HCT116 (cell line): Measurements from ENCODE around the gene BATF3. TPM values are rescaled to one million over a fixed set of nuclear protein-coding genes. Genes with fewer than 3 reads are reported as not detected.

Experiments
- ATAC-seq: fragments of 200-7000 bp; cut with Tn5 transposase; 2 replicates; pipeline ENCODE4 v1.9.1; 2020; ENCODE audit warnings: mild to moderate bottlenecking, moderate library complexity
- BruUV-seq: library from RNA; stranded (reverse); fragments of 400-500 nt; replicated peaks from 2 replicates; lab custom pipeline; 2021; lab: Mats Ljungman, UMichigan
- CTCF ChIA-PET: fragments of 300-600 bp; sonication (Branson Sonifier 250); formaldehyde crosslinking; loops from one replicate; lab custom pipeline; 2021; ENCODE audit warnings: antibody characterized with exemption; lab: Charles Lee
- POLR2A ChIA-PET: fragments of 300-600, 350-600 bp; sonication (Branson Sonifier 250); formaldehyde crosslinking; loops from one replicate; lab custom pipeline; 2021; ENCODE audit warnings: antibody characterized with exemption; lab: Charles Lee
- RAD21 ChIA-PET, 2 experiments: fragments of 300-600 bp; sonication (Branson Sonifier 250); formaldehyde crosslinking; loops; one replicate each; lab custom pipeline; 2023; ENCODE audit warnings: low total read pairs in 2 of 2; ENCODE audit not compliant: uncharacterized antibody in 2 of 2, unreplicated experiment in 2 of 2, low non-redundant PET in 1 of 2; lab: Charles Lee
- DNase-seq: peaks from one replicate; pipeline ENCODE4 v3.0.0-alpha.2; 2010; ENCODE audit warnings: low read depth, low spot score
- H2AFZ ChIP-seq: fragments of 200-600 bp; shearing (Covaris generic), sonication (generic); 2 replicates; pipeline ENCODE4 v1.6.1; 2017; ENCODE audit warnings: low read depth, mixed run types, mixed read lengths, antibody characterized with exemption, low read length; ENCODE audit not compliant: poor library complexity, severe bottlenecking
- H3K27ac ChIP-seq: 2 replicates; pipeline ENCODE4 v1.5.1; 2012; ENCODE audit warnings: low read depth, low read length
- H3K27me3 ChIP-seq: fragments of 200-600 bp; sonication (generic); 2 replicates; pipeline ENCODE4 v1.6.1; 2016; ENCODE audit warnings: mixed run types, low read length, mixed read lengths; ENCODE audit not compliant: insufficient read depth
- H3K36me3 ChIP-seq, 2 experiments: fragments of 200-500 bp in 1 of 2; fragments of 200-600 bp in 1 of 2; sonication (Bioruptor generic) in 1 of 2; sonication (generic) in 1 of 2; 2 replicates each; pipeline versions ENCODE4 v1.5.1 to v1.6.1; 2014 to 2016; ENCODE audit warnings: low read length in 2 of 2, inconsistent platforms in 1 of 2, mixed read lengths in 1 of 2, mixed run types in 1 of 2; ENCODE audit not compliant: insufficient read depth in 2 of 2, control insufficient read depth in 1 of 2
- H3K4me1 ChIP-seq, 2 experiments: fragments of 200-600 bp in 1 of 2; sonication (generic) in 1 of 2; 2 replicates each; pipeline versions ENCODE4 v1.5.1 to v1.6.1; 2012 to 2017; ENCODE audit warnings: low read length in 2 of 2, inconsistent platforms in 1 of 2, mild to moderate bottlenecking in 1 of 2, mixed read lengths in 1 of 2, mixed run types in 1 of 2, moderate library complexity in 1 of 2; ENCODE audit not compliant: insufficient read depth in 2 of 2, control insufficient read depth in 1 of 2
- H3K4me2 ChIP-seq: fragments of 200-600 bp; sonication (generic); 2 replicates; pipeline ENCODE4 v1.6.1; 2017; ENCODE audit warnings: mixed run types, low read length, mixed read lengths
- H3K4me3 ChIP-seq, 2 experiments: fragments of 200-600 bp in 1 of 2; sonication (generic) in 1 of 2; replicated peaks in 1 of 2; 2 replicates each; pipeline ENCODE4 v1.5.1; 2011 to 2016; ENCODE audit warnings: low read length in 2 of 2, control low read depth in 1 of 2, low read depth in 1 of 2, mild to moderate bottlenecking in 1 of 2, mixed read lengths in 1 of 2, mixed run types in 1 of 2
- H3K79me2 ChIP-seq: fragments of 200-600 bp; sonication (generic); 2 replicates; pipeline ENCODE4 v1.6.1; 2017; ENCODE audit warnings: mild to moderate bottlenecking, mixed run types, low read length, moderate library complexity, mixed read lengths; ENCODE audit not compliant: insufficient read depth
- H3K9ac ChIP-seq: fragments of 200-600 bp; sonication (generic); 2 replicates; pipeline ENCODE4 v1.6.1; 2016; ENCODE audit warnings: low read length, mixed read lengths
- H3K9me2 ChIP-seq: fragments of 200-600 bp; sonication (generic), shearing (Covaris generic); 2 replicates; pipeline ENCODE4 v1.6.1; 2017; ENCODE audit warnings: mixed run types, mild to moderate bottlenecking, moderate library complexity; ENCODE audit not compliant: insufficient read depth
- H3K9me3 ChIP-seq, 2 experiments: fragments of 200-500 bp in 1 of 2; fragments of 200-600 bp in 1 of 2; sonication (Bioruptor generic) in 1 of 2; sonication (generic) in 1 of 2; 2 replicates each; pipeline ENCODE4 v1.6.1; 2014 to 2017; ENCODE audit warnings: low read length in 2 of 2, mixed read lengths in 2 of 2, inconsistent platforms in 1 of 2, low read depth in 1 of 2, mild to moderate bottlenecking in 1 of 2, mixed run types in 1 of 2, moderate library complexity in 1 of 2; ENCODE audit not compliant: control insufficient read depth in 1 of 2, insufficient read depth in 1 of 2
- H4K20me1 ChIP-seq: fragments of 200-600 bp; sonication (generic), shearing (Covaris generic); 2 replicates; pipeline ENCODE4 v1.6.1; 2017; ENCODE audit warnings: mixed run types, mild to moderate bottlenecking, moderate library complexity; ENCODE audit not compliant: insufficient read depth
- CBX3 ChIP-seq: IDR thresholded peaks from 2 replicates; pipeline ENCODE4 v1.6.1; 2012; ENCODE audit warnings: low read depth
- CEBPB ChIP-seq: IDR thresholded peaks from 2 replicates; pipeline ENCODE4 v1.6.1; 2012; ENCODE audit warnings: low read depth
- CTCF ChIP-seq, 3 experiments: fragments of 200-600 bp in 1 of 3; sonication (generic) in 1 of 3; IDR thresholded peaks in 2 of 3; conservative IDR thresholded peaks in 1 of 3; 2 replicates each; pipeline ENCODE4 v1.5.1; 2012 to 2017; ENCODE audit warnings: low read depth in 2 of 3, low read length in 2 of 3, antibody characterized with exemption in 1 of 3, borderline replicate concordance in 1 of 3, control low read depth in 1 of 3, mild to moderate bottlenecking in 1 of 3, mixed read lengths in 1 of 3, mixed run types in 1 of 3, moderate library complexity in 1 of 3; ENCODE audit not compliant: insufficient read depth in 1 of 3
- EGR1 ChIP-seq: IDR thresholded peaks from 2 replicates; pipeline ENCODE4 v1.6.1; 2012; ENCODE audit warnings: low read depth
- EZH2 ChIP-seq: fragments of 200-600 bp; sonication (generic); IDR thresholded peaks from 2 replicates; pipeline ENCODE4 v1.6.1; 2017; ENCODE audit warnings: antibody characterized with exemption, mixed run types
- EZH2phosphoT487 ChIP-seq: fragments of 200-600 bp; IDR thresholded peaks from 2 replicates; pipeline ENCODE4 v1.6.1; 2018; ENCODE audit warnings: antibody characterized with exemption, borderline replicate concordance
- FOSL1 ChIP-seq: IDR thresholded peaks from 2 replicates; pipeline ENCODE4 v1.6.1; 2012; ENCODE audit warnings: low read depth
- POLR2A ChIP-seq: IDR thresholded peaks from 2 replicates; pipeline ENCODE4 v1.7.0; 2011; ENCODE audit warnings: borderline replicate concordance; ENCODE audit not compliant: insufficient read depth, insufficient read length; ENCODE audit errors: extremely low read depth
- POLR2AphosphoS5 ChIP-seq: IDR thresholded peaks from 2 replicates; pipeline ENCODE4 v1.6.1; 2011; ENCODE audit warnings: mild to moderate bottlenecking, low read depth, low read length, moderate library complexity
- RAD21 ChIP-seq: IDR thresholded peaks from 2 replicates; pipeline ENCODE4 v1.6.1; 2012; ENCODE audit warnings: low read depth, mild to moderate bottlenecking
- REST ChIP-seq: IDR thresholded peaks from 2 replicates; pipeline ENCODE4 v1.6.1; 2012; ENCODE audit warnings: low read depth
- SIN3A ChIP-seq: IDR thresholded peaks from 2 replicates; pipeline ENCODE4 v1.6.1; 2012; ENCODE audit warnings: low read depth
- SP1 ChIP-seq: IDR thresholded peaks from 2 replicates; pipeline ENCODE4 v1.6.1; 2012; ENCODE audit warnings: low read depth
- SRF ChIP-seq: IDR thresholded peaks from 2 replicates; pipeline ENCODE4 v1.6.1; 2012; ENCODE audit warnings: low read depth
- TCF7L2 ChIP-seq: IDR thresholded peaks from 2 replicates; pipeline ENCODE4 v1.7.0; 2011; ENCODE audit warnings: borderline replicate concordance, inconsistent platforms; ENCODE audit not compliant: insufficient read depth, insufficient read length; ENCODE audit errors: extremely low read depth
- YY1 ChIP-seq: IDR thresholded peaks from 2 replicates; pipeline ENCODE4 v1.6.1; 2011; ENCODE audit warnings: low read length, low read depth, moderate library complexity, mild to moderate bottlenecking; ENCODE audit not compliant: insufficient replicate concordance; ENCODE audit errors: extremely low read depth
- ZFX ChIP-seq: fragments of 450-650 bp; IDR thresholded peaks from 2 replicates; pipeline ENCODE4 v1.6.1; 2017
- ZNF274 ChIP-seq: fragments of 200-500 bp; sonication (Bioruptor generic); IDR thresholded peaks from 2 replicates; pipeline ENCODE4 v1.6.1; 2014; ENCODE audit warnings: mild to moderate bottlenecking, low read depth, low read length, inconsistent platforms
- intact Hi-C: fragments of 100-400 bp; cut with micrococcal nuclease; formaldehyde crosslinking; loops from 2 replicates; pipeline ENCODE4 v1.10.0; 2022
- total RNA-seq: library from RNA; stranded (reverse); gene quantifications from one replicate; pipeline ENCODE4 v1.2.1, GENCODE V29; 2021; ENCODE audit not compliant: unreplicated experiment
- TF ChIP-seq, protein P1 (sequence below): IDR thresholded peaks from 2 replicates; pipeline ENCODE4 v1.6.1; 2011; ENCODE audit warnings: mild to moderate bottlenecking, low read length, moderate library complexity; ENCODE audit not compliant: insufficient replicate concordance; ENCODE audit errors: extremely low read depth
- TF ChIP-seq, protein P2 (sequence below): IDR thresholded peaks from 2 replicates; pipeline ENCODE4 v1.6.1; 2012

The BATF3 gene
- total RNA-seq, 1 experiment from 2014 or later: 4.8 TPM

- Histone ChIP-seq H3K9me3 (no peaks in the 10 kb centered on the region), H3K27me3 (no peaks in the 10 kb centered on the region), H2AFZ (no peak overlapping the region), H3K27ac (no peak overlapping the region), H3K36me3 (no peaks in the 10 kb centered on the region), H3K9ac (no peak overlapping the region), H3K79me2 (no peaks in the 10 kb centered on the region), H3K4me1 (no peaks in the 10 kb centered on the region), H3K4me2 (no peak overlapping the region), H4K20me1 (no peaks in the 10 kb centered on the region), H3K4me3 (no peak overlapping the region), H3K9me2 (no peaks in the 10 kb centered on the region)
- no peak for ATAC-seq
- POLR2A ChIA-PET: no interaction called here
- TF ChIP-seq EGR1: no peak
- no peak for TF ChIP-seq TCF7L2
- TF ChIP-seq YY1: no peak
- no peak for TF ChIP-seq REST
- TF ChIP-seq, protein P1, sequence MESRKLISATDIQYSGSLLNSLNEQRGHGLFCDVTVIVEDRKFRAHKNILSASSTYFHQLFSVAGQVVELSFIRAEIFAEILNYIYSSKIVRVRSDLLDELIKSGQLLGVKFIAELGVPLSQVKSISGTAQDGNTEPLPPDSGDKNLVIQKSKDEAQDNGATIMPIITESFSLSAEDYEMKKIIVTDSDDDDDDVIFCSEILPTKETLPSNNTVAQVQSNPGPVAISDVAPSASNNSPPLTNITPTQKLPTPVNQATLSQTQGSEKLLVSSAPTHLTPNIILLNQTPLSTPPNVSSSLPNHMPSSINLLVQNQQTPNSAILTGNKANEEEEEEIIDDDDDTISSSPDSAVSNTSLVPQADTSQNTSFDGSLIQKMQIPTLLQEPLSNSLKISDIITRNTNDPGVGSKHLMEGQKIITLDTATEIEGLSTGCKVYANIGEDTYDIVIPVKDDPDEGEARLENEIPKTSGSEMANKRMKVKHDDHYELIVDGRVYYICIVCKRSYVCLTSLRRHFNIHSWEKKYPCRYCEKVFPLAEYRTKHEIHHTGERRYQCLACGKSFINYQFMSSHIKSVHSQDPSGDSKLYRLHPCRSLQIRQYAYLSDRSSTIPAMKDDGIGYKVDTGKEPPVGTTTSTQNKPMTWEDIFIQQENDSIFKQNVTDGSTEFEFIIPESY: no peak
- no peak for TF ChIP-seq EZH2phosphoT487
- no peak for TF ChIP-seq ZNF274
- TF ChIP-seq CTCF (IDR thresholded peaks at IDR 0.05 in 2 of 3, conservative IDR thresholded peaks at IDR 0.05 in 1 of 3; ENCODE audit: borderline replicate concordance in 1 of 3, insufficient read depth in 1 of 3, low read depth in 2 of 3, low read length in 2 of 3): no peak
- no peak for TF ChIP-seq CEBPB
- TF ChIP-seq, protein P2, sequence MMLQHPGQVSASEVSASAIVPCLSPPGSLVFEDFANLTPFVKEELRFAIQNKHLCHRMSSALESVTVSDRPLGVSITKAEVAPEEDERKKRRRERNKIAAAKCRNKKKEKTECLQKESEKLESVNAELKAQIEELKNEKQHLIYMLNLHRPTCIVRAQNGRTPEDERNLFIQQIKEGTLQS: no peak
- TF ChIP-seq ZFX: no peak
- no peak for TF ChIP-seq SP1
- no peak for TF ChIP-seq SIN3A
- TF ChIP-seq RAD21: no peak
- TF ChIP-seq POLR2A: no peak
- no peak for TF ChIP-seq CBX3
- TF ChIP-seq EZH2: no peak
- TF ChIP-seq SRF: no peak
- no peak for TF ChIP-seq FOSL1
- TF ChIP-seq POLR2AphosphoS5: no peak
- BruUV-seq: no TSS peak
- CTCF ChIA-PET: interaction anchor here (1.3 kb wide), 1 partner anchor 21 kb away, joined by 3 read pairs; no protein-coding TSS in a partner anchor
- RAD21 ChIA-PET: no interaction called here
- no peak for DNase-seq
- intact Hi-C loops: no loop called here
These were observed 55.8 kb downstream of the BATF3 start for GRCh38 chr1:212643877-212644276.
